RPMI8226 (cell line): ENCODE measurements around the gene NEK9.
"Not testable (repeated sequence)": the region's sequence is repeated elsewhere in the genome, so short reads cannot be mapped to it uniquely, and the experiment has no call there.

Source experiments
- DNase-seq: peaks from one replicate; pipeline ENCODE4 v3.0.0-alpha.2; 2015

NEK9 gene

DNA sequence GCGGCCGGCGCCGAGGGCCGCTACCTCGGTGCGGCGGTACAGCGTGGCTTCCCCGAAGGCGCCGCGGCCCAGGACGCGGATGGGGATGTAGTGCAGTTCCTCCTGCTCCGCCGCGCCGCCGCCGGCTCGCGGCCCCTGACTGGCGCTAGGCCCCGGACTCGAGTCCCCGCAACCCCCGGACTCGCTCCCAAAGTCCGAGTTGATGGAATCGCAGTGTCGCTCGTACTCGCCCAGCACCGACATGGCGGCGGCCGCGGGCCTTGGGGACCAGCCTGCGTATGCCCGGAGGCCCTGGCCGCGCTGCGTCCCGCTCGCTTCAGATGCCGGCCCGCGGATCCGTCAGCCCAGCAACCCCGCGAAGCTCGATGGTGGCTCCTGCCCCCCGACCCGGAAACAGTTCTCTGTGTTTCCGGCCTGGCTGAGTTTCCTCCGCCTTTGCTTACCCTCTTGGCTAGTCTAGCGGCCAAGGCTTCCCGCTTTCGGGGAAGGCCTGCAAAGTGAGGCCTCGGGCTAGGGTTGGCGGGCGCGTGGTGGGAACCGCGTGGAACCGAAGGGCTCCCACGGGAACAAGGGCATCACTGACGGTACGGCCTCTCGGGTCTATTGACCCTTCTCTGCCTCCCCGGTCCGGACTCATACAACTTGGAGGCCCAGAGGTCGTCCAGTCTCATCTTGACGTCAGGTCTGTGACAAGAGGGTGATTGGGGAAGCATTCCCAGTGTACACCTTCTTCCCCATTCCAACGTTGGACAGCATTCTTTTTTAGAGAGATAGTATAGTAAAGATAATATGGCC, at the start of gene NEK9:
Gene NEK9, minus strand, starts transcription at position 370 of the 795 bp plus-strand sequence. Its CDS starts 127 bp downstream, at position 243.
- peak; percentile 86 for DNase-seq

DNA sequence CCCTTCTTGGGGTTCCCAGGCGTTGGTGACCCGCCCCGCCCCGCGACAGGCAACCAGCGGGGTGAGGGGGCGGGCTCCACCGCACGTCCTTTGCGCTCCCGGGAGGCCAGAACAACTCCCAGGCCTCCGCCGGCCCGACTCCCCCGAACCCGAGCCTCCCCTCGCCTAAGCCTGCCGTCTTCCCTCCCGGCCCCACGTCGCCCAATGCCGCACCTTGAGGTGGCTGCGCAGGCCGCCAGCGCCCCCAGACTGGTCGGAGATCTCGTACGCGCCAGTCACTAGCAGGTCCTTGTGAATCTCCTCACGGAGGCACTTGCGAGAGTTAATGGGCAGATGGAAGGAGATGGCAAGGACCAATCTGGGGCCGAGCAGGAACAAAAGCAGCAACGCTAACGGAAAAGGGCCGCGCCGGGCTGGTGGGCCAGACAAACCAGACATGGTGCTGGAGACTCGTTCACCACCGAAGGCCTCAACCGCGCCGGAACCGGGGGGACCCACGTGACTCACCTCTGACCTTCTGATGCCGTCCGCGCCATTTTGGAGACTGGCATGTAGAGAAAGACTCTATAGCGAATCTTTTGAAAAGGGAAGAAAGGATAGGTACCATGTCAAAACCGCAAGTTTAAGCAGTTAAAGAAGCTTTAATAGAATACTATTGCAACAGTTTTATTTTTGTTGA, 49.4 kb upstream of the NEK9 start, which contains the start of gene TMED10:
Gene TMED10, minus strand, starts transcription at position 471 of the 679 bp plus-strand sequence. Its CDS starts 33 bp downstream, at position 438.
- peak; percentile 88 for DNase-seq

DNA sequence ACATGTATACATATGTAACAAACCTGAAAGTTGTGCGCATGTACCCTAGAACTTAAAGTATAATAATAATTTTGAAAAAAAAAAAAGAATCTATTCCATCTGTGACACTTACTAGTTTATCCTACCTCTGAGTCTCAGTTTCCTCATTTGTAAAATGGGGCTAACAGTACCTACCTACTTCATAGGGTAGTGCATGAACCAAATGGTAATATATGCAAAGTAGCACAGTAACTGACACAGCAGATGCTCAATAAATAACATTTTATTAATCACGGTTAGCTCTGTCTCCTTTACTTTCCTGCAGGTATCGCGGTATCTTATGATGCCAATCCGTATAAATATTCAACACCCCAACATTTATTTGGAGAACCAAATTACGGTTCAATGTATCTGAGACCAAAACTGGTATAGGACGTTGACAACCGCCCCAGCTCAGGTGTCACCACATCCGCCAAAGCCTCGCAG, 48.9 kb upstream of the NEK9 start:
- DNase-seq = no peak

DNA sequence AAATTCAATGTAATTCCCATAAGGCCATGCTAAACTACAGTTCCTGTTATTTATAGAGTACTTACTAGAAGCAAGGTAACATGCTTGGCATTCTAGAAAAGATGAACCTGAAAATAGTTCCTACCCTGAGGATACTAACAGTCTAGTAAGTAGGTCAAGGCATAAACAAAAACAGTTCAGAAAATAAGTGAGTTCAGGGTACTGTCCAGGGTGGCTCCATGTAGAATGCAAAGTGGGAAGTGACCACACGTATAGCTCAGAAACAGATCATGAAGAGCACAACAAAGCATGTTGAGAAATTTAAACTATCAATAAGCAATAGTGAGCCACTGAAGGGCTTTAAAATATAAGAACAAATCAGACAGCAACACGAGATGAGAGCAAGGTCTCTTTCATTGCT, 47.2 kb upstream of the NEK9 start:
- DNase-seq = no peak

DNA sequence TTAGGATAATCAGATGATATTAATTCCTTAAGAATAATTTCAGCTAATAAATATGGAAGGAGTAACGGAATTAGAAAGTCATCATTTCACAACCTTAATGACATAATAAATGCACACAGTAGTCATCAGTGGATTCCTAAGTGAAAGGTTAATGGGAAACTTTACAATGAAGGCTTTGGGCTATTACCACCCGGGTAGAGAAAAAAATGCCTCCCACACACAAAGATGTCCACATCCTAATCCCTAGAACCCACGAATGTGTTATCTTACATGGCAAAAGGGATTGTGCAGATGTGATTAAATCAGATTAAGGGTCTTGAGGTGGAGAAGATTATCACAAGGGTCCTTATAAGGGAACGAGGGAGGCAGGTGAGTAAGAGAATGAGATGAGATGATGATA, 43.9 kb upstream of the NEK9 start:
- DNase-seq = no peak

DNA sequence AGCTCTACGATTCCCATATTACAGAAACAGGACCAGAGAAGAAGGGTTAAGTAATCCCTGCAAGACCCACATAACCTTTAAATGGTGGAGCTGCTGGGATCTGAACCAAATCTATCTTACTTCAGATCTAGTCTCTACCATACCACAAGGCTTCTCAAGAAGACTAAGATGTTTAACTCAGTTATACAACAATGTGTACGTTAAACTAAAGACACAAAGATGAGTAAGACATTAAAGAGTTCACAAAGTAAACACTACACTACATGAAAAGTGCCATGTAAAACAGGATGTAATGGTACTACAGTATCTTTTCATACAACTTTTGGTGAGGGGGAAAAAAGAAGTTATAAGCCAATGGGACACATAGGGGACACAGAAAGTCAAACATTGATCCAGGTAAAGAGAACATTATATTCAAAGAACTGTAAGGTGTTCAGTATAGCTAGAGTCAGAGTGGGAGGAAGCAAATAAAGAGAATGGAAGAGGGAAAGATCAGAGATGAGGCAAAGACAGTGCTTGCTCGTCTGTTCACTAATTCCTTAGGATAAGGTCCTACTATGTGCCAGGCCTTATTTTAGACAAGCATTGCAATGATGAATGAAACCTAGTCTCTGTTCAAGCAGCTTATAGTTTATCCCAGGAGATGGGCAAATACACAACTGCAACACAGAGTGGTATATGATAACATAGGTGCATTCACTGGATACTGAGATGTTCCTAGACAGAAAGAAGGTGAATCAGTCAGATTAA, 41.9 kb upstream of the NEK9 start:
- no peak for DNase-seq

DNA sequence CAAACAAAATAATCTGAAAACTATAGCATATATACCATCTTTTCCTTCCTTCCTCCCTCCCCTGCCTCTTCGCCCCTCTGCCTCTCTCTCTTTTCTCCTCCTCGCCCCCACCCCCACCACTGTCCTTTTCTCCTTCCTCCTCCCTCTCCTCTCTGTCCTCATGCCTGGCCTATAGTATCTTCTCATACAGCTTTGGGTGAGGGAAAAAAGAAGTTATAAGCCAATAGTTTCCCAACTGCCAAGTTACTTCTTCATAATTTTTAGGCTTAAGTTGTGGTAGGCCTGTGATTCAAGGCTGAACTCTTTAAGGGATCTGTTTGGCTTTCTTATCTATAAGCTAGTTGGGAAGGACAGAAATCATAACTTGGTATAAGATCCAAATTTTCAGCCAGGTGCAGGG, 40.5 kb upstream of the NEK9 start:
- DNase-seq = no peak

DNA sequence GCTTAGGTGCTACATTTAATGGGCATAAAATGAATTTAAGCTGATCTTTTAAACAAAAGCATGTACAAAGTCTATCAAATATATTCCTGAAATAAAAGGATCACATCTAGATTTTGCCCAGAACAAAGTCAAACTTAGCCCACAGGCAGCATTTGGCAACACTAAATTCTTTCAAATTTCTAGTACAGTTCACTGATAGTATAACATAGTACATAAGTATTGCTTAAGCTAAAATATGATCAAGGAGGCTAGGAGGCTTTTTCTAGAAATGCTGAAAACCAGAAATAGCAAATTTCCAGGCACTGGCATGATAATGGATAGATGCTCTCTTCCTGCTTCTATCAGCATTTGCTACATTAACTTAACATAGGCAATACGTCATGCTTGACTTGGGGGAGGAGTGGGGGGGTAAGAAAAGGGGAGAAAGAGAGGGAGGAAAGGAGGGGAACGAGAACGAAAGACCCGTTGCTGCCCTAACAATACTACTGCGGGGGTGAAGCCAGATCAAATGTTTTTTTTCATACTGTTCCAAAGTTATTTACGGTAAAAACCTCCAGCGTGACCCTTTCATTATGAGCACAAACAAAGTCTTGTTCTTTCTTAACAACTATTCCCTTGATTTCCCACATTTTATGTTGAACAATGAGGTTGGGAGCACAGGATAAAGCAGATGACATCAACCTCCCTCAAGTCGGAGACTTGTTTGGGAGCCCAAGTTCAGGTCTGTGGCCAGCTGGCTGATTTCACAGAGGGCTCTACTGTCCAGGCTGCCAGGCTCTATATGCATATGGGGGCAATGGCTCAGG, 38.9 kb upstream of the NEK9 start:
- no peak for DNase-seq

DNA sequence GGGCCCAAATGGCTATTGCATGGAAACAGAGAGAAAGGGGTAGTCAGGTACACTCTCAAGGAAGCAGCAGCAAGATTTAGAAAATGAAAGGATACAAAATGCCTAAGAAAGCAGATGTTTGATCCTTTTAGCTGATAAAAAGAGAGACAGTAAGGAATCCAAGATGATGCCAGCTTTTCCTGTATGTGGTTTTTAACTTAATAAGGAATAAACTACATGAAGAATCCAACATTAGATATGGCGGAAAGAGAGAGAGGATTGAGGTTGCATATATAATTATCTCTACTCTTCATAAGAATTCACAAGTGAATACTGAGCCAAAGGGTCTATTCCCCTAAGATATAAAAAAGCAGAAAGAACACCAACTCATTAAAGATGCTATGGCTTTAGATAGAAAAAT, 38.0 kb upstream of the NEK9 start:
- DNase-seq = no peak

DNA sequence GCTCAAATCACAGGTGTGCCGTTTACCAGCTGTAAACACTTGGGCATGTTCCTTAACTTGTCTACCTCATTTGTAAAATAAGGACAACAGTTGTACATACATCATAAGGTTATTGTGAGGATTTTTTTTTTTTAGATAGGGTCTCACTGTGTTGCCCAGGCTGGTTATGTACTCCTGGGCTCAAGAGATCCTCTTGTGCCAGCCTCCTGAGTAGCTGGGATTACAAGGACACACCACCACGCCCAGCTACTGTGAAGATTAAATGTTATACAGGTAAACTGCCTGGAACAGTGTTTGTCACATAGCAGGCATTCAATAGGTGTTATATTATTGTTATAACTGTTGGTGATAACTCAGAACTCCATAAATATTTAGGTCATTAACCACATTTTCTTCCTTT, 36.8 kb upstream of the NEK9 start:
- no peak for DNase-seq

DNA sequence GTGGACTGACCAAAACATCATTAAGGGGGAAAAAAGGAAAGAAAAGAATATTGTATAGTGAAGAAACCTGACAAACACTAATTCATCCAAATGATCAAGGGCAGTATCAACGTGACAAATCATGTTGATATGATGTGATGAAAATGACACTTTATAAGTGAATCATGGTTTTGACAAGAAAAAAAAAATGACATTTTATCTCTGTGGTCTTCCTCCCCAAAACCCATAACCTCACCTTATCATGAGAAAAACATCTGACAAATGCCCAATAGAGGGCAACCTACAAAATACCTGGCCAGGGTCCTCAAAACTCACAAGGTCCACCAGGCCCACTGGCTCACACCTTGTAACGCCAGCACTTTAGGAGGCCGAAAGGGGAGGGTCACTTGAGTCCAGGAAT, 35.8 kb upstream of the NEK9 start:
- no peak for DNase-seq

DNA sequence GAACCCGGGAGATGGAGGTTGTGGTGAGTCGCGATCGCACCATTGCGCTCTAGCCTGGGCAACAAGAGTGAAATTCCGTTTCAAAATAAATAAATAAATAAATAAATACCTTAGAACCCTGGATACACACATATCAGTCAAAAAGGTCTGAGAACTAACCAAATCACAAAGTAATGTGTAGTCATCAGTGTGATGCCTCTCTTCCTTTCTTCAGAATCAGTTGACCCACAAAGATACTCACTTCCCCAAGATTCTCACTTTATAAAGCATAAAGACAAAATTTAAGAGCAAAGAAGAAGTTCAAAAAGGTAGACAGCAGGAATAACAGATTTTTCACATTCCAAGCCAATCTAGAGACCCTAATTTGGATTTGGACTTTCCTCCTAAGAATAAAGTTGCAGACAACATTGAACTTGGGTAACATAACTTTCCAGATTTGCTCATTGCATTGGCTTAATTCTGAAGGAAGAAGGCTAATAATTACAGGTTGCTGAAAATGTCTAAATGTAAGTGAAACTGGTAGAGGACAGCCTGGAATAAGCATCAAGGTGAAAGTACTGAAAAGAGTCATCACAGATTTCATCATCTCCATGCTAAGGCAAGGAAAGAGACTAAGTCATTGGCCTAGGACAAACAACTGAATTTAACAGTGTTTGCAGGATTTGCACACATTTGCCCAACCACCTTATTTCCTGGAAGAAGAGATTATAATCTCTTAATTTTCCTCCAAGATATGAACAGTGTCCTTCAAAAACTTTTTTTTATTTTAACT, 32.2 kb upstream of the NEK9 start:
- no peak for DNase-seq

DNA sequence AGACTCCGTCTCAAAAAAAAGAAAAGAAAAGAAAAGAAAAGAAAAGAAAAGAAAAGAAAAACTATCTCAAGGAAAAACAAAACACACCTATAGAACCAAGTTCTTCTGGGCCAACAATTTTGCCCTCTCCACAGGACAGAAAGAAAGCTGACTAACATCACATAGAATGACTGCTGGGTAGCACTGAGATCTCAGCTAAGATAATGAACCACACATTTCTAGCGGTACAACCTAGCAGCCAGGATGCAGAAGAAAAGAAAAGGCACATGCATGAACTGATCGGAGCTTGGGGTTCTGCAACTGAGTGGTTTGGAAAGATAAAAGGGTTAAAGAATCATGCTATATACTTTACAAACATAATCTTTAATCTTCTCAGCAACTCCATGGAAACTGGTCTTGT, 30.1 kb upstream of the NEK9 start:
- DNase-seq = no peak

DNA sequence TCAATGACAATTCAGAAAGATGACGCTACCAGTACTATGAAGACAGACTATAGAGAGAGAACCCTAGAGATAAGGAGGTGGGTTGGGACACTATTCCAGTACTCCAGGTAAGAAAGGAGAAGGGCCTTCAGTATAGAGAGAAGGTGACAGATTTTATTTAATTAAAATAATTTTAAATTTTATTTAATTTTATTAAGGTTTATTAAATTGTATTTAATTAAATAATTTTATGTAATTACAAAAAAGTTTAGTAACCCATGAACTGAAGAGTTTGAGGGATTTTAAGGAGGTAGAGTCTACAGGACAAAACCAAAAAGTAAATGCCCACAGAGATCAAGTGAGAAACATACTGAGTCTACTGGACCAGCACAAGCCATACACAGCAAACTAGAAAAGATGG, 29.3 kb upstream of the NEK9 start:
- DNase-seq = no peak

DNA sequence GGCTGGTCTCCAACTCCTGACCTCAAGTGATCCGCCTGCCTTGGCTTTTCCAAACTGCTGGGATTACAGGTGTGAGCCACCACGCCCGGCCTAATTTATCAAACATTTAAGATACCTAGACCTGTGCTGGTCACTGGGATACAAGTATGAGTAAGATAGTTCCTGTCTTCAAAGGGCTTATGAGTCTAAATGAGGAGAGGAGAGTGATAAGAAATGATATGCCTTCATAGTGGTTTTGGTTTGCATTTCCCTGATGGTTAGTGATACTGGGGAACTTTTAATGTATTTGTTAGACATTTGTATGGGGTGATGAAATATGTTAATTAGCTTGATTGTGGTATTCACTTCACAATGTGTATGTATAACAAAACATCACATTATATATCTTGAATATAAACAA, 28.3 kb upstream of the NEK9 start:
- no peak for DNase-seq

DNA sequence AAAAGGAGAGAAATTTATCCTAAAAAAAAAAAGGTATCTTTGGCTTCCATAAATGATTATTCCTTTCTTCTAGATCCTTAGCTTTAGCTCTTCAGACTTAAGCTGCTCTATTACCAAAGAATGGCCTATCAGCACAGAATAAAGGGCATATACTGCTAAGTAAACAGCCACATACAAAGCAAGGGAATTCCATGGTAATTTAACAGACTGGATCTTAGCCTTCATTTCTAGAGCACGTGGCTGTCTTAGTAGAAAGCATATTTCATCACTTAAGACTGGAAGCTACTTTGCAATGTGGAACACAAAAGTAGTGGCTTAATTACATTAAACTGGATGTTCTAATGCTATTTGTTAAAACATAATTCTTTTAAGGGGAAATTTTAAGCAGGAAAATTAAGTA, 26.4 kb upstream of the NEK9 start:
- DNase-seq = no peak

DNA sequence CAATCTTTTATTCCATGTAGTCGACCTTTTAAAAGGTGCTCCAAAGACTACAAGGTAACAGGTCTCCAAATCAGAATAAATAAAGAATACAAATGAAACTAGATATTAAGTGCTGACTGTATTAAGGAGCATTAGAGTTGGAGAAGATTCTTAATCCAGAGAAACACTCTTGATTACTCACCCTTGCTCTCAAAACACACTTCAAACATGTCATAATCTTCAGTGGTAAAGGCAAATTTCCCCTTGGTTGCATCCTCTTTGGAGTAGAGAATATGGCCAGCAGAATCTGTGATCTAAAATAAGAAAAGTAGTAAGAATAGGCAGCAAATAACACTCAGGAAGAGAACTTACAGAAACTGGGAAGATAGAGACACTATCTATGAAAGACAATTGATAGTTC, 25.0 kb upstream of the NEK9 start:
- no peak for DNase-seq

DNA sequence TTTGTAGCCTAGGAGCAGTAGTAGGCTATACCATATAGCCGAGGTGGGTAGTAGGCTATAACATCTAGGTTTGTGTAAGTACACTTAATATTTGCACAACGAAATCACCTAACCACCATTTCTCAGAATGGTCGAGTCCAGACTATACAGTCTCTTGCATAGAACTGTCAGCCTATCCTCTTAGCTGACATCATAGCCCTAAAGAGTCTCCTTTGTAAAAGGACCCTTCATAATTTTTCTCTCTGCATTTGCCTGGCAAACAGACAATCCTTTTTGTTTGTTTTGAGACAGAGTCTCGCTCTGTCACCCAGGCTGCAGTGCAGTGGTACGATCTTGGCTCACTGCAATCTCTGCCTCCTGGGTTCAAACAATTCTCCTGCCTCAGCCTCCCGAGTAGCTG, 23.8 kb upstream of the NEK9 start:
- not testable (repeated sequence) for DNase-seq

DNA sequence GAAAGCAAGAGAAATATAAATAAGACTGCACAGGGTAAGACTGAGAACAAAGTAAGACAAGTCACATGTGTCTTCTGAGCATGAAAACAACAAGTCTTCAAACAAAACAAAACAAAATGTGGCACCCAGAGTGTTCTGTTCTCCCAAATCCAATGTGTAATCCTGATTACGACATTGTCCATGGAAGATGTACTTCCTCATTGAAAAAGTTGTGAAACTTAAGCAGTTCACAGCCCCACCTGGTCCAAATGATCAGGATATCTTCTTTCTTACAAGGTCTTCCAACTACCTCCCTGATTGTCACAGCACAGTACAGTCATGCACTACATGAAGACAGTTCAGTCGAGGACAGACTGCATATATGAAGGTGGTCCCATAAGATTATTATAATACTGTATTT, 23.3 kb upstream of the NEK9 start:
- no peak for DNase-seq

DNA sequence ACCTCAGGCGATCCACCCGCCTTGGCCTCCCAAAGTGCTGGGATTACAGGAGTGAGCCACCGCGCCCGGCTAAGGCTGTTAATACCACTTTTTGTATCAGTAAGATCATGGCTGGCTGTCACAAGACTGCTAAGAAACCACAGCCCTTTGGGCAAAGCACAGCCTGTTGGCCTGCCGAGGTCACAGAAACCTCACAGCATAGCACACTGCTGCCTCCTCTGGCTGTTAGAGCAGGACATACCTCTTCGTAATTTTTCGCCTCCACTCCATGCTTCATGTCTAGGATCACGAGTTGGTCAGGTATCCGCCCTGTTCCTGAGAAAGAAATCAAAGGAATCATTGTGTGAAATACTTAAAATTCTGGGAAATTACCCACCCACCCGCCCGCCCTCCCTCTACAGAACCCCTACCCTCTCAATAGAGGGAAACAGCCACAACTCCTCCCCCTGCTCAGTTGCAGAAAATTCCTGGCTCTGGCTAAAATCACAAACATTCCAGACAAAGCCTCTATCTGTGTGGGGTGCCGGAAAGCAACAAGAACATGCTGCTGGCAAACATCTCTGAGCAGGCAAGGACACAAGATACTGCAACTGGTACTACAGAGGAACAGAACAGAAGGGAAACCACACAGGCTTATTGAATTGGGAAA, 20.7 kb upstream of the NEK9 start:
- no peak for DNase-seq

DNA sequence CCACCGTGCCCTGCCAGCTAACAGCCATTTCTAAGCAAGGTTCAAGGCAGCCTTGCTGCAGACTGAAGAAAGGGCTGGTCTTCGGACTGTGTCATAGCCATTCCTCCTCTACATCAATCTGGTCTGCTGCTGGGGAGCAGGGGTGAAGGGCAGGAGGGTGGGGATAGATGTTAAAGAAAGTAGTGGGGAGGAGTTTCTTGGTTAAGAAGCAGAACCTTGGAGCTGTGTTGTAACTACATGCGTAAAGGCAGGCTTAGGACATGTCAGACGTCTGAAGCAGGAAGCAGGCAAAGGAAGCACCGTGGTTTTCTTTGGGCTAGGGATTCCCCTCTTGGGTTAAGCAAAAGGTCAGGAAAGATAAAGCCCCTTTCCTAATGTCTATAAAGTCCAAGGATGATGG, 18.1 kb upstream of the NEK9 start:
- no peak for DNase-seq
